Astrocyte (in vitro differentiated cells and primary cell): ENCODE results near the gene GLRX.

ENCODE experiments used
- EZH2 ChIP-seq: IDR thresholded peaks from 2 replicates; pipeline ENCODE4 v1.6.1; 2012; ENCODE audit warnings: mild to moderate bottlenecking, low read length, inconsistent platforms; ENCODE audit not compliant: insufficient read depth
- TF ChIP-seq, protein P1 (sequence below): IDR thresholded peaks from 2 replicates; pipeline ENCODE4 v1.5.1; 2011; ENCODE audit warnings: low read depth, mild to moderate bottlenecking, inconsistent platforms, low read length, moderate library complexity; ENCODE audit not compliant: insufficient read depth

DNA sequence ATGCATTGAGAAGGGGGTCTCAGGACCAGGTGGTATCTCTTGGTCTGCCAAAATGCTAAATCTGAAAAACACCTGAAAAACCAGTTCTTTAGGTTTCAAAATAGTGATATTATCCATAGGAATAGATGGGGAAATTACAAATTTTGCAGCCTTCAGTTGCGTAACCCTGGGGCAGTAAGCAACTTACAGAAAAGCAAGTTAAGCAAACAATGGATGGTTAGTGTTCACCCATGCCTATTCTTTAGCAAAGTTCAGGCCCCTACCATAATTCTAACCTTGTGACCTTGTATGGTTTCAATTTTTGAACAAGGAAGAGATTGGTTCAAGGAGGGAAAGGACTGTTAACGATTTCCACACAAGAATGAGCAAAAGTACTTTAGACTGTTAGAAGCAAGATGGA lies 24.5 kb downstream of the GLRX start:
- TF ChIP-seq, protein P1, sequence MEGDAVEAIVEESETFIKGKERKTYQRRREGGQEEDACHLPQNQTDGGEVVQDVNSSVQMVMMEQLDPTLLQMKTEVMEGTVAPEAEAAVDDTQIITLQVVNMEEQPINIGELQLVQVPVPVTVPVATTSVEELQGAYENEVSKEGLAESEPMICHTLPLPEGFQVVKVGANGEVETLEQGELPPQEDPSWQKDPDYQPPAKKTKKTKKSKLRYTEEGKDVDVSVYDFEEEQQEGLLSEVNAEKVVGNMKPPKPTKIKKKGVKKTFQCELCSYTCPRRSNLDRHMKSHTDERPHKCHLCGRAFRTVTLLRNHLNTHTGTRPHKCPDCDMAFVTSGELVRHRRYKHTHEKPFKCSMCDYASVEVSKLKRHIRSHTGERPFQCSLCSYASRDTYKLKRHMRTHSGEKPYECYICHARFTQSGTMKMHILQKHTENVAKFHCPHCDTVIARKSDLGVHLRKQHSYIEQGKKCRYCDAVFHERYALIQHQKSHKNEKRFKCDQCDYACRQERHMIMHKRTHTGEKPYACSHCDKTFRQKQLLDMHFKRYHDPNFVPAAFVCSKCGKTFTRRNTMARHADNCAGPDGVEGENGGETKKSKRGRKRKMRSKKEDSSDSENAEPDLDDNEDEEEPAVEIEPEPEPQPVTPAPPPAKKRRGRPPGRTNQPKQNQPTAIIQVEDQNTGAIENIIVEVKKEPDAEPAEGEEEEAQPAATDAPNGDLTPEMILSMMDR: no peak
- TF ChIP-seq EZH2: no peak
